GM12891 (cell line): ENCODE data around the gene TMSB4X.

Experiments used
- POLR2A ChIP-seq: IDR thresholded peaks from 2 replicates; pipeline ENCODE4 v1.6.1; 2011; ENCODE audit warnings: low read depth, low read length, control low read depth
- POLR2AphosphoS5 ChIP-seq: IDR thresholded peaks from 2 replicates; pipeline ENCODE4 v1.6.1; 2011; ENCODE audit warnings: low read depth, low read length, control low read depth
- SPI1 ChIP-seq: IDR thresholded peaks from 2 replicates; pipeline ENCODE4 v1.6.1; 2011; ENCODE audit warnings: low read depth, low read length, control low read depth

DNA sequence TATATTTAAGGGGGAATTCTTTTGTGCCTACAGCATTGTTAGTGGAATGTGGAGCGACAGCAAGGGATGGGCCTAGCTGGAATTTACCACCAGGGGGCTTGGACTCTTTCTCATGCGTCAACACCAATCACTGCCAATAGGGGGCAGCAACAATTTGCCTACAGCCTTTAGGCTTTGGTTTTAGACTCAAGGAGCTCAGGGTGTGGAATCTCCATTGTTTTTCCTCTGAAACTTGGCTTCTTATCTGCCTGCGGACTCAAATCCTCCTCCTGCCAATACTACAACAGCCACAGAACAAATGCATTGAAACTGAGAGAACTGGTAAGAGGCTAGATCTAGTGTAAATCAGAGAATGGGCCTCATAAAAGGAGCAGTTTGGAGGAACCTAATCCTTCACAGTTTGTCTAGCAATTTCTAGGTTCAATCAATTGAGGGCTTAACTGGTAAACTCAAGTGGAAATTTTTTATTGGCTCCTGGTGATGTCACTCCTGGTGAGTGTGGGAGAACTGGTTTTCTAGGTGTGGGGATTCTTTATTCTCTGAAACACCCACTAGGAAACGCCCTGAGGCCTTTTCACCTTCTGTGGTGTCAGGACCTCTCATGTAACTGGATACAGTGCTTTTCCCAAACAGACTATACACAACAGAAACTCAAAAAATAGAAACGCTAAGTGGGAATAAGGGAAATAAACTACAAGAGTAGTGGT, 27.9 kb upstream of the TMSB4X start:
- TF ChIP-seq POLR2AphosphoS5: no peak
- no peak for TF ChIP-seq POLR2A
- TF ChIP-seq SPI1: no peak
